Neural progenitor cell (in vitro differentiated cells): ENCODE results near the gene ALLC. TPM values are rescaled to one million over a fixed set of nuclear protein-coding genes. Genes with fewer than 3 reads are reported as not detected.

Experiments used
- DNase-seq: peaks from one replicate; pipeline ENCODE4 v3.0.0-alpha.2; 2016; ENCODE audit warnings: low spot score
- H2AFZ ChIP-seq: fragments of 200-600 bp; sonication (generic); replicated peaks from 2 replicates; pipeline ENCODE4 v1.6.1; 2016; ENCODE audit warnings: antibody characterized with exemption
- H3F3A ChIP-seq: fragments of 200-600 bp; sonication (generic); 2 replicates; pipeline ENCODE4 v1.6.1; 2016; ENCODE audit warnings: antibody characterized with exemption, low read depth
- H3K27ac ChIP-seq: fragments of 200-600 bp; sonication (generic); 2 replicates; pipeline ENCODE4 v1.5.1; 2016; ENCODE audit warnings: mild to moderate bottlenecking
- H3K27me3 ChIP-seq: fragments of 200-600 bp; sonication (generic); 2 replicates; pipeline ENCODE4 v1.6.1; 2016; ENCODE audit warnings: mild to moderate bottlenecking, moderate library complexity
- H3K36me3 ChIP-seq: fragments of 200-600 bp; sonication (generic); 2 replicates; pipeline ENCODE4 v1.5.1; 2016
- H3K4me1 ChIP-seq: fragments of 200-600 bp; sonication (generic); 2 replicates; pipeline ENCODE4 v1.6.1; 2016; ENCODE audit warnings: mixed run types
- H3K4me2 ChIP-seq: fragments of 200-600 bp; sonication (generic); 2 replicates; pipeline ENCODE4 v1.6.1; 2016
- H3K4me3 ChIP-seq: fragments of 200-600 bp; sonication (generic); 2 replicates; pipeline ENCODE4 v1.5.1; 2016
- H3K79me2 ChIP-seq: fragments of 200-600 bp; sonication (generic); 2 replicates; pipeline ENCODE4 v1.6.1; 2016; ENCODE audit warnings: low read depth
- H3K9ac ChIP-seq: fragments of 200-600 bp; sonication (generic); 2 replicates; pipeline ENCODE4 v1.6.1; 2016
- H3K9me3 ChIP-seq: fragments of 200-600 bp; sonication (generic); 2 replicates; pipeline ENCODE4 v1.5.1; 2016; ENCODE audit warnings: low read depth
- H4K20me1 ChIP-seq: fragments of 200-600 bp; sonication (generic); 2 replicates; pipeline ENCODE4 v1.6.1; 2016; ENCODE audit warnings: low read depth
- H3K27ac Mint-ChIP-seq: 3 replicates; pipeline ENCODE4 v1.8.0; 2021; ENCODE audit warnings: mixed read lengths
- H3K27me3 Mint-ChIP-seq: 2 replicates; pipeline ENCODE4 v1.8.0; 2022; ENCODE audit warnings: low read depth, mild to moderate bottlenecking, inconsistent platforms, moderate library complexity, mixed read lengths; ENCODE audit not compliant: insufficient read depth
- H3K36me3 Mint-ChIP-seq: 3 replicates; pipeline ENCODE4 v1.8.0; 2021; ENCODE audit warnings: mixed read lengths
- H3K4me1 Mint-ChIP-seq: 3 replicates; pipeline ENCODE4 v1.8.0; 2021; ENCODE audit warnings: mixed read lengths
- H3K4me3 Mint-ChIP-seq: 3 replicates; pipeline ENCODE4 v1.8.0; 2021; ENCODE audit warnings: mild to moderate bottlenecking, moderate library complexity, mixed read lengths
- H3K9me3 Mint-ChIP-seq: 3 replicates; pipeline ENCODE4 v1.8.0; 2020; ENCODE audit warnings: mixed read lengths
- CTCF ChIP-seq: fragments of 200-600 bp; sonication (generic); IDR thresholded peaks from 2 replicates; pipeline ENCODE4 v1.5.1; 2017; ENCODE audit warnings: antibody characterized with exemption, mild to moderate bottlenecking
- EZH2 ChIP-seq: fragments of 200-600 bp; sonication (generic); IDR thresholded peaks from 2 replicates; pipeline ENCODE4 v1.6.1; 2017; ENCODE audit warnings: antibody characterized with exemption, mild to moderate bottlenecking, moderate library complexity
- EZH2phosphoT487 ChIP-seq: fragments of 200-600 bp; sonication (generic); IDR thresholded peaks from 2 replicates; pipeline ENCODE4 v1.6.1; 2017; ENCODE audit warnings: antibody characterized with exemption
- total RNA-seq: library from RNA; depleted of rRNA; stranded (reverse); fragments of >200 nt; gene quantifications from 2 replicates; pipeline ENCODE4 v1.2.3, GENCODE V29; 2015; ENCODE audit warnings: low replicate concordance

Gene ALLC
- total RNA-seq, 1 donor from 2014 or later: not detected

DNA sequence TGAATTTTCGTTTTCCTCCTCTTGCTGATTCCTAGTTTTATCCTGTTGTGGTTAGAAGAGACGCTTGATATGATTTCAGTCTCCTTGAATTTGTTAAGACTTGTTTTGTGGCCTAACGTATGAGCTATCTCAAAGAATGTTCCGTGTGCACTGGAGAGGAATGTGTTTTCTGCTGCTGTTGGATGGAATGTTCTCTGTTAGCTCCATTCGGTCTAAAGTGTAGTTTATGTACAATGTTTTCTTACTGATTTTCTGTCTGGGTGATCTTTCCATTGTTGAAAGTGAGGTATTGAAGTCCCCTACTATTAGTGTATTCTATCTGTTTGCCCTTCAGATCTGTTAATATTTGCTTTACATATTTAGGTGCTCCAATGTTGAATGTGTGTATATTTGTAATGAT, 37.2 kb upstream of the ALLC start:
- Mint-ChIP-seq H3K27ac (no peak overlapping the region), H3K27me3 (no peaks in the 10 kb centered on the region), H3K36me3 (no peaks in the 10 kb centered on the region), H3K9me3 (peaks cover 27% of the 10 kb centered on the region), H3K4me3 (no peak overlapping the region), H3K4me1 (no peaks in the 10 kb centered on the region)
- Histone ChIP-seq H3K79me2 (no peaks in the 10 kb centered on the region), H4K20me1 (no peaks in the 10 kb centered on the region), H3K9me3 (peaks cover 4% of the 10 kb centered on the region), H3K36me3 (no peaks in the 10 kb centered on the region), H3K27me3 (no peaks in the 10 kb centered on the region), H3K27ac (no peak overlapping the region), H3K9ac (no peak overlapping the region), H3K4me1 (no peaks in the 10 kb centered on the region), H3F3A (no peaks in the 10 kb centered on the region), H3K4me3 (no peak overlapping the region), H2AFZ (no peak overlapping the region), H3K4me2 (no peak overlapping the region)
- no peak for TF ChIP-seq CTCF
- TF ChIP-seq EZH2: no peak
- no peak for TF ChIP-seq EZH2phosphoT487
- DNase-seq: no peak

- Histone ChIP-seq H3K36me3 (no peaks in the 10 kb centered on the region), H3K4me3 (no peak overlapping the region), H4K20me1 (no peaks in the 10 kb centered on the region), H3K79me2 (no peaks in the 10 kb centered on the region), H3K27me3 (no peaks in the 10 kb centered on the region), H3K4me1 (no peaks in the 10 kb centered on the region), H3F3A (no peaks in the 10 kb centered on the region), H3K27ac (no peak overlapping the region), H3K9me3 (peaks cover 4% of the 10 kb centered on the region), H3K9ac (no peak overlapping the region), H2AFZ (no peak overlapping the region), H3K4me2 (no peak overlapping the region)
- H3K9me3 Mint-ChIP-seq: peaks cover 15% of the 10 kb centered on the region
- no peaks in the 10 kb centered on the region for H3K27me3 Mint-ChIP-seq
- H3K4me1 Mint-ChIP-seq: no peaks in the 10 kb centered on the region
- no peak overlapping the region for H3K27ac Mint-ChIP-seq
- DNase-seq: no peak
- TF ChIP-seq CTCF: no peak
- TF ChIP-seq EZH2: no peak
- no peak for TF ChIP-seq EZH2phosphoT487
- no peaks in the 10 kb centered on the region for H3K36me3 Mint-ChIP-seq
- H3K4me3 Mint-ChIP-seq: no peak overlapping the region
Observed at GRCh38 chr2:3622967-3623366, 35.0 kb upstream of the ALLC start.

DNA sequence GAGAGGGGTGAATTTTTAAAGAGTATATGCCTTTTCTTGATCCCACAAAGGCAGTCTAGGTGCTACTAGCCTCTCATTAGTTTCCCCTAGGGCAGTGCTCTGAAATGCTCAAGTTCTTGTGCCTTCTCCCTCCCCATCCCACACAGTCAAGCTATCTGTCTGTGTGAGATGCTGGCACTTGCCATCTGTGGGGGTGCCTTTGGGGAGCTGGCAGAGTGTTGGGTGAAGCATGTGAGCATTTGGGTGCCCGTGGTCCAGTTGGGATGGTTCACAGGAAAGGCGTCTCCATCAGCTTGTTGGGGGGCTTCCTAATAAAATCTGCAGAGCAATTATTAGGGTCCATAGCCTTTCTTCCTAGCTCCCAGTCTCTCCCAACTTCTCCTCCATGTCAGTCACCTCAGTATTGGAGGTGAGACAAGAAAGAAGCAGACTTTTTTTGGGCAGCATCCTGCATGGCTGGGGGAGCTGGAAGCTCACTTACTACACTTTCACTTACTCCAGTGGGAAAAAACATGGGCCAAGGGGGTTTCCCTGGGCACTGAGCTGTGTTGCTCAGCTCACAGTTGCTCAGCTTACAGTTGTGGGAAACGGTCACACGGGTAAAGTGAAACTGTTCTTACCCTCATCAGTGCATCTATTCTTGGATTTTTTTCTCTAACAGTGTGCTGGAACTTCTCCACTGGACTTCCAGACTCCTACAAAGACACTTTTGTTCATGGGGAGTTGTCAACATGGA, 33.8 kb upstream of the ALLC start:
- H2AFZ ChIP-seq: no peak overlapping the region
- no peaks in the 10 kb centered on the region for H3K79me2 ChIP-seq
- H3K27me3 ChIP-seq: no peaks in the 10 kb centered on the region
- Mint-ChIP-seq H3K9me3 (peaks cover 12% of the 10 kb centered on the region), H3K27me3 (no peaks in the 10 kb centered on the region), H3K4me3 (no peak overlapping the region), H3K36me3 (no peaks in the 10 kb centered on the region), H3K4me1 (peaks cover 5% of the 10 kb centered on the region), H3K27ac (no peak overlapping the region)
- H3F3A ChIP-seq: no peaks in the 10 kb centered on the region
- H3K27ac ChIP-seq: no peak overlapping the region
- H4K20me1 ChIP-seq: no peaks in the 10 kb centered on the region
- no peaks in the 10 kb centered on the region for H3K36me3 ChIP-seq
- no peak for DNase-seq
- H3K4me2 ChIP-seq: no peak overlapping the region
- no peaks in the 10 kb centered on the region for H3K4me1 ChIP-seq
- H3K9ac ChIP-seq: no peak overlapping the region
- TF ChIP-seq EZH2 (no peak), EZH2phosphoT487 (no peak), CTCF (no peak)
- peaks cover 4% of the 10 kb centered on the region for H3K9me3 ChIP-seq
- H3K4me3 ChIP-seq: no peak overlapping the region
